ENCODE results near the gene DLG5.

The DLG5 gene

GRCh38 chr10:77911535-77912123 lies 14.9 kb downstream of the DLG5 start:
- no peak for DNase-seq (ENCODE audit: low read depth in 2 of 2)

- DNase-seq (ENCODE audit: low read depth in 2 of 2) = no peak
These were observed 15.9 kb downstream of the DLG5 start for GRCh38 chr10:77910524-77911145.

GRCh38 chr10:77909749-77910375 lies 16.7 kb downstream of the DLG5 start:
- DNase-seq (ENCODE audit: low read depth in 2 of 2) = no peak

- no peak for DNase-seq (ENCODE audit: low read depth in 2 of 2)
These were observed 17.4 kb downstream of the DLG5 start for GRCh38 chr10:77909021-77909748.

- no peak for DNase-seq (ENCODE audit: low read depth in 2 of 2)
These were observed 18.4 kb downstream of the DLG5 start for GRCh38 chr10:77907900-77908717.

GRCh38 chr10:77907462-77907861 lies 19.1 kb downstream of the DLG5 start:
- DNase-seq (ENCODE audit: low read depth in 2 of 2) = no peak

- no peak for DNase-seq (ENCODE audit: low read depth in 2 of 2)
These were observed 19.6 kb downstream of the DLG5 start for GRCh38 chr10:77906951-77907421.

GRCh38 chr10:77905781-77906180 lies 20.8 kb downstream of the DLG5 start:
- no peak for DNase-seq (ENCODE audit: low read depth in 2 of 2)

- no peak for DNase-seq (ENCODE audit: low read depth in 2 of 2)
These were observed 21.3 kb downstream of the DLG5 start for GRCh38 chr10:77905086-77905748.

GRCh38 chr10:77904100-77904840 lies 22.3 kb downstream of the DLG5 start:
- no peak for DNase-seq (ENCODE audit: low read depth in 2 of 2)

GRCh38 chr10:77902159-77902558 lies 24.4 kb downstream of the DLG5 start:
- no peak for DNase-seq (ENCODE audit: low read depth in 2 of 2)

GRCh38 chr10:77901743-77902142 lies 24.8 kb downstream of the DLG5 start:
- DNase-seq (ENCODE audit: low read depth in 2 of 2) = no peak

- DNase-seq (ENCODE audit: low read depth in 2 of 2) = no peak
These were observed 26.9 kb downstream of the DLG5 start for GRCh38 chr10:77899690-77900089.

- no peak for DNase-seq (ENCODE audit: low read depth in 2 of 2)
These were observed 27.5 kb downstream of the DLG5 start for GRCh38 chr10:77899080-77899477.

- DNase-seq (ENCODE audit: low read depth in 2 of 2) = no peak
These were observed 28.1 kb downstream of the DLG5 start for GRCh38 chr10:77898323-77899079.

GRCh38 chr10:77896058-77896457 lies 30.5 kb downstream of the DLG5 start:
- DNase-seq (ENCODE audit: low read depth in 2 of 2) = no peak

- no peak for DNase-seq (ENCODE audit: low read depth in 2 of 2)
These were observed 32.5 kb downstream of the DLG5 start for GRCh38 chr10:77894058-77894457.

- no peak for DNase-seq (ENCODE audit: low read depth in 2 of 2)
These were observed 33.2 kb downstream of the DLG5 start for GRCh38 chr10:77893386-77893785.

- DNase-seq (ENCODE audit: low read depth in 2 of 2) = no peak
These were observed 33.8 kb downstream of the DLG5 start for GRCh38 chr10:77892761-77893160.

All from stimulated activated CD8-positive, alpha-beta memory T cell treated with anti-CD3 and anti-CD28 coated beads, Interleukin-2, amount 100 ng/mL, for 1 hour (primary cell).